ENCODE data around the gene CAPG.
"Not testable (repeated sequence)": the region's sequence is repeated elsewhere in the genome, so short reads cannot be mapped to it uniquely, and the experiment has no call there.

The CAPG gene

DNA sequence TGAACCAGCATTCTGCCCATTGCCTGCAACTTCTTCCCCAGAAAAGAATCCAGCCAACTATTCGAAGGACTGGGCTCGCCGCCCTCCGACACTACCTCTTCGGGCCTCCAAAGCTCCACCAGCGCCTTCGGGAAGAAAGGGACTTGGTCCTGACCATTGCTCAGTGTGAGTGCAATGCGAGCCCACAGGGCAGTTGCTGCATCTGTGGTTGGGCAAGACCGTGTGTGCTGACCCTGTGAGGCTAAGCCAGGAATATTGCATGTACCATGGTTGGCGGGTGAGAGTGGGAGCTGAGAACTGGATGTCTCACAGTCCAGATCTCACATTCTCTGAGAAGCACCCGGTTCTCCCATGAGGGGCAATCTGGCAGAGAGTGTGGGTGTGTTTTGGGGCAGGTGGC, 39.1 kb downstream of the CAPG start:
- Mint-ChIP-seq H3K27ac (ENCODE audit: low read depth) (no peak overlapping the region), H3K9me3 (no peaks in the 10 kb centered on the region), H3K36me3 (ENCODE audit: insufficient read depth) (peaks cover 8% of the 10 kb centered on the region), H3K4me1 (no peaks in the 10 kb centered on the region), H3K4me3 (no peak overlapping the region), H3K27me3 (no peaks in the 10 kb centered on the region)
- ATAC-seq (replicated peaks; ENCODE audit: extremely low read depth, poor library complexity, severe bottlenecking) (no peak), DNase-seq (ENCODE audit: low spot score in 2 of 2) (no peak)

- ATAC-seq (replicated peaks; ENCODE audit: extremely low read depth, poor library complexity, severe bottlenecking) (no peak), DNase-seq (ENCODE audit: low spot score in 2 of 2) (no peak)
- no peaks in the 10 kb centered on the region for H3K4me1 Mint-ChIP-seq
- H3K36me3 Mint-ChIP-seq (ENCODE audit: insufficient read depth) = peaks cover 11% of the 10 kb centered on the region
- no peak overlapping the region for H3K4me3 Mint-ChIP-seq
- no peaks in the 10 kb centered on the region for H3K27me3 Mint-ChIP-seq
- no peaks in the 10 kb centered on the region for H3K9me3 Mint-ChIP-seq
- H3K27ac Mint-ChIP-seq (ENCODE audit: low read depth) = no peak overlapping the region
Measured at GRCh38 chr2:85369500-85369899, 40.7 kb downstream of the CAPG start.

GRCh38 chr2:85368921-85369320, 41.2 kb downstream of the CAPG start:
- Mint-ChIP-seq H3K4me3 (no peak overlapping the region), H3K27me3 (no peaks in the 10 kb centered on the region), H3K27ac (ENCODE audit: low read depth) (no peak overlapping the region)

DNA sequence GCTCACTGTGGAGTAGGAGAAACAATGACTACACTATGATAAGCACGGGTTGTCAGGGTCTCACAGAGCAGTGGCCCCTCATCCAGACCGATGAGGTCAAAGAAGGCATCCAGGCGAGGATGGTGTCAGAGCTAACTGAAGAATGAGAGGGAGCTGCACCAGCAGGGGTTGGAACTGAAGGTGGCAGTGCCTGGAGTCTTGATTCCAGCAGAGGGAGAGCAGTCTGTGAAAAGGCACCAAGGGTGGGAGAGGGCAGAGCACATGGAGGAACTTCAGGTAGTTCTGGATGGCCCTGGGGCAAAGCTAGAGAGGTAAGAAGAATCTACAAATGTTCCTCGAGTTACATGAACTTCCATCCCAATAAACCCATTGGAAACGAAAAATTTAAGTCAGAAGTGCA, 43.0 kb downstream of the CAPG start:
- Mint-ChIP-seq H3K27ac (ENCODE audit: low read depth) (no peak overlapping the region), H3K4me1 (no peaks in the 10 kb centered on the region), H3K36me3 (ENCODE audit: insufficient read depth) (peaks cover 16% of the 10 kb centered on the region), H3K27me3 (no peaks in the 10 kb centered on the region), H3K4me3 (no peak overlapping the region), H3K9me3 (no peaks in the 10 kb centered on the region)
- DNase-seq (ENCODE audit: low spot score in 2 of 2) (no peak), ATAC-seq (replicated peaks; ENCODE audit: extremely low read depth, poor library complexity, severe bottlenecking) (no peak)

More at GRCh38 chr2:85368921-85369320, 41.2 kb downstream of the CAPG start:
- no peak for DNase-seq (ENCODE audit: low spot score in 2 of 2)
- no peak for ATAC-seq (replicated peaks; ENCODE audit: extremely low read depth, poor library complexity, severe bottlenecking)
- Mint-ChIP-seq H3K9me3 (no peaks in the 10 kb centered on the region), H3K4me1 (no peaks in the 10 kb centered on the region), H3K36me3 (ENCODE audit: insufficient read depth) (peaks cover 11% of the 10 kb centered on the region)

- H3K27ac Mint-ChIP-seq (ENCODE audit: low read depth) = not testable (repeated sequence)
Measured at GRCh38 chr2:85362653-85363387, 47.3 kb downstream of the CAPG start.

GRCh38 chr2:85357736-85358135, 52.4 kb downstream of the CAPG start:
- Mint-ChIP-seq H3K36me3 (ENCODE audit: insufficient read depth) (peaks cover 48% of the 10 kb centered on the region), H3K9me3 (no peaks in the 10 kb centered on the region), H3K4me3 (no peak overlapping the region), H3K27me3 (no peaks in the 10 kb centered on the region), H3K27ac (ENCODE audit: low read depth) (no peak overlapping the region), H3K4me1 (peaks cover 43% of the 10 kb centered on the region)
- ATAC-seq (replicated peaks; ENCODE audit: extremely low read depth, poor library complexity, severe bottlenecking) (no peak), DNase-seq (ENCODE audit: low spot score in 2 of 2) (no peak)

More at GRCh38 chr2:85362653-85363387, 47.3 kb downstream of the CAPG start:
- DNase-seq (ENCODE audit: low spot score in 2 of 2); H3K9me3 Mint-ChIP-seq; ATAC-seq (replicated peaks; ENCODE audit: extremely low read depth, poor library complexity, severe bottlenecking); H3K27me3 Mint-ChIP-seq; H3K4me3 Mint-ChIP-seq: not testable (repeated sequence)
- Mint-ChIP-seq H3K36me3 (ENCODE audit: insufficient read depth) (peaks cover 32% of the 10 kb centered on the region), H3K4me1 (peaks cover 11% of the 10 kb centered on the region)

DNA sequence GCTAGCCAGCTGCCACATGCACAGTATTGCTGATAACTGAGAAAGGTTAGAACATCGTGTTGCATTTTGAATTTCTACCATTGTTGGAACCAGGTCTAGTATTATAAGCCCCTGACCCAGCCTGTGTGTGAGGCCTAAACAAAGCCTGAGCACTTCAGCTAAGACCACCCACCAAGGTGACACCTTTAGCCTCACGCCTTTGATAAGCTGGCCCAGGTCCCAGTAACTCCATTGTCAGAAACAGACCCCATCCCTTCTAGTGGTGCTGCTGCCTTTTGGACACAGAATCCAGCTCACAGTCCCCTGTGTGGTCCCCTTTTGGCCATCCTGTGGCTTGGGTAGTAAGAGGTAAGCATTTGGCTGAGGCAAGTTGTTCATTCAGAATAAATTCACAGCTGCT, 54.0 kb downstream of the CAPG start:
- H3K36me3 Mint-ChIP-seq (ENCODE audit: insufficient read depth) = peaks cover 38% of the 10 kb centered on the region
- H3K27ac Mint-ChIP-seq (ENCODE audit: low read depth) = no peak overlapping the region
- no peak for ATAC-seq (replicated peaks; ENCODE audit: extremely low read depth, poor library complexity, severe bottlenecking)
- peaks cover 46% of the 10 kb centered on the region for H3K4me1 Mint-ChIP-seq
- no peak for DNase-seq (ENCODE audit: low spot score in 2 of 2)
- H3K9me3 Mint-ChIP-seq = no peaks in the 10 kb centered on the region
- no peaks in the 10 kb centered on the region for H3K27me3 Mint-ChIP-seq
- no peak overlapping the region for H3K4me3 Mint-ChIP-seq

- peak overlapping the region; percentile 97 for H3K27ac Mint-ChIP-seq (ENCODE audit: low read depth)
- no peaks in the 10 kb centered on the region for H3K27me3 Mint-ChIP-seq
- ATAC-seq (replicated peaks; ENCODE audit: extremely low read depth, poor library complexity, severe bottlenecking) = no peak
- peak overlapping the region; percentile 92 for H3K4me3 Mint-ChIP-seq
- DNase-seq (ENCODE audit: low spot score in 2 of 2) = no peak
- H3K9me3 Mint-ChIP-seq = no peaks in the 10 kb centered on the region
- peaks cover 52% of the 10 kb centered on the region for H3K4me1 Mint-ChIP-seq
- H3K36me3 Mint-ChIP-seq (ENCODE audit: insufficient read depth) = peaks cover 38% of the 10 kb centered on the region
Measured at GRCh38 chr2:85355521-85355920, 54.6 kb downstream of the CAPG start.

DNA sequence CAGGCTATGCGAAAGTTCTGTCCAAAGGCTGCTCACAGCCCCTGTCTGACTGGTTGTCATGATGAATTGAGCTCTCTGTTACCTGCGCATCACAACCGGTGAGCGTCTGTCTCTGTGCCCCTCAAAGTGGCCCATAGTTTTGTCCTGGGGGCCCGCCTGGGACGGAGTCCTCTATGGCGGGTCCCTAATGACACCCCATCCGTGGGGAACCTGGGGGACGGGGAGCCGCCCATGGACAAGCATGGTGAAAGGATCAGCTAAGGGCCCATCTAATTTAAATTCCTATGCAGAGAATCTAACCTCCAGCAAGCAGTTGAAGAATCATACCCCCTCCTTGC, 55.1 kb downstream of the CAPG start:
- H3K4me1 Mint-ChIP-seq = peaks cover 54% of the 10 kb centered on the region
- peak overlapping the region; percentile 97 for H3K27ac Mint-ChIP-seq (ENCODE audit: low read depth)
- H3K36me3 Mint-ChIP-seq (ENCODE audit: insufficient read depth) = peaks cover 42% of the 10 kb centered on the region
- peak; percentile 10 for ATAC-seq (replicated peaks; ENCODE audit: extremely low read depth, poor library complexity, severe bottlenecking)
- no peaks in the 10 kb centered on the region for H3K27me3 Mint-ChIP-seq
- no peak for DNase-seq (ENCODE audit: low spot score in 2 of 2)
- peak overlapping the region; percentile 92 for H3K4me3 Mint-ChIP-seq
- H3K9me3 Mint-ChIP-seq = no peaks in the 10 kb centered on the region

- peaks cover 41% of the 10 kb centered on the region for H3K36me3 Mint-ChIP-seq (ENCODE audit: insufficient read depth)
- no peaks in the 10 kb centered on the region for H3K27me3 Mint-ChIP-seq
- peaks cover 50% of the 10 kb centered on the region for H3K4me1 Mint-ChIP-seq
- peak within 1 kb of the TSS; percentile 97 for H3K27ac Mint-ChIP-seq (ENCODE audit: low read depth)
- peak; percentile 99 for ATAC-seq (replicated peaks; ENCODE audit: extremely low read depth, poor library complexity, severe bottlenecking)
- peak within 1 kb of the TSS; percentile 92 for H3K4me3 Mint-ChIP-seq
- DNase-seq (ENCODE audit: low spot score in 2 of 2) = peak; percentile 93 to 98
- no peaks in the 10 kb centered on the region for H3K9me3 Mint-ChIP-seq
Measured at GRCh38 chr2:85354286-85355072, 55.7 kb downstream of the CAPG start, which contains the start of the genes ELMOD3 and RETSAT. Gene ELMOD3 (plus strand): TSS chr2:85354769. CDS start chr2:85357199, 2,430 bp downstream. Gene RETSAT (minus strand): TSS chr2:85354528. CDS start chr2:85354507, 21 bp downstream.

- Mint-ChIP-seq H3K4me1 (peaks cover 49% of the 10 kb centered on the region), H3K9me3 (no peaks in the 10 kb centered on the region), H3K4me3 (peak overlapping the region; percentile 92), H3K27ac (ENCODE audit: low read depth) (peak overlapping the region; percentile 97), H3K36me3 (ENCODE audit: insufficient read depth) (peaks cover 42% of the 10 kb centered on the region), H3K27me3 (no peaks in the 10 kb centered on the region)
- DNase-seq (ENCODE audit: low spot score in 2 of 2) = no peak
- ATAC-seq (replicated peaks; ENCODE audit: extremely low read depth, poor library complexity, severe bottlenecking) = no peak
Measured at GRCh38 chr2:85353876-85354285, 56.3 kb downstream of the CAPG start.

DNA sequence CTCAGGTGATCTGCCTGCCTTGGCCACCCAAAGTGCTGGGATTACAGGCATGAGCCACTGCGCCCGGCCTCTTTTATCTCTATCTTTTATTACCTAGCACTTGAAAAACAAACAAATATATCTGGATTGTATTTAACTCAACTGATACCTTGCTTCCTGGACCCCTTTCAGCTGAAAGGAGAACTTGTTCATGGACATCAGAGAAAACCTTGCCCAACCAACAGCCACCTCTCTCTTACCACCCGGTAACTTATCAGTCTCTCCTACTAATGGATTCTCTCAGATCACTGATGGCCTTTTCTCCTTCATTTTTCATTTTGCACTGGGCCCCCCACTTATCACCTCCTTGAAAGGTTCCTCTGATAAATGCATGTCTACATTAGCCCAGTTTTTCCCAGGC, 62.6 kb downstream of the CAPG start:
- no peaks in the 10 kb centered on the region for H3K9me3 Mint-ChIP-seq

More for the DNA sequence above, 62.6 kb downstream of the CAPG start:
- H3K27me3 Mint-ChIP-seq = no peaks in the 10 kb centered on the region
- no peak for DNase-seq (ENCODE audit: low spot score in 2 of 2)
- peaks cover 36% of the 10 kb centered on the region for H3K36me3 Mint-ChIP-seq (ENCODE audit: insufficient read depth)
- ATAC-seq (replicated peaks; ENCODE audit: extremely low read depth, poor library complexity, severe bottlenecking) = no peak
- H3K4me1 Mint-ChIP-seq = peaks cover 16% of the 10 kb centered on the region
- no peak overlapping the region for H3K27ac Mint-ChIP-seq (ENCODE audit: low read depth)
- H3K4me3 Mint-ChIP-seq = no peak overlapping the region
